GM19463 (cell line): ENCODE results near the gene GPR142.

Source experiments
- ATAC-seq: cut with Tn5 transposase; IDR thresholded peaks from one replicate; pipeline ENCODE4 v1.9.1; 2021; ENCODE audit warnings: mild to moderate bottlenecking, moderate library complexity; ENCODE audit not compliant: unreplicated experiment

GPR142 gene

GRCh38 chr17:74368341-74369081, 1.2 kb downstream of the GPR142 start:
- ATAC-seq = no peak

GRCh38 chr17:74369221-74369620, 1.9 kb downstream of the GPR142 start:
- no peak for ATAC-seq

- no peak for ATAC-seq
Observed at GRCh38 chr17:74369665-74370490, 2.6 kb downstream of the GPR142 start.

GRCh38 chr17:74371653-74372147, 4.4 kb downstream of the GPR142 start:
- no peak for ATAC-seq

GRCh38 chr17:74372426-74372825, 5.1 kb downstream of the GPR142 start:
- ATAC-seq = no peak

GRCh38 chr17:74373838-74374606, 6.7 kb downstream of the GPR142 start:
- no peak for ATAC-seq

- no peak for ATAC-seq
Observed at GRCh38 chr17:74374858-74375257, 7.6 kb downstream of the GPR142 start.

GRCh38 chr17:74379495-74380085, 12.3 kb downstream of the GPR142 start:
- ATAC-seq = peak; percentile 71

- ATAC-seq = no peak
Observed at GRCh38 chr17:74380086-74380958, 13.0 kb downstream of the GPR142 start.

- ATAC-seq = no peak
Observed at GRCh38 chr17:74380959-74381808, 13.9 kb downstream of the GPR142 start.

- no peak for ATAC-seq
Observed at GRCh38 chr17:74383141-74383540, 15.8 kb downstream of the GPR142 start.

GRCh38 chr17:74385201-74385600, 17.9 kb downstream of the GPR142 start:
- ATAC-seq = no peak

GRCh38 chr17:74386386-74386785, 19.1 kb downstream of the GPR142 start:
- ATAC-seq = no peak

- no peak for ATAC-seq
Observed at GRCh38 chr17:74387365-74388218, 20.3 kb downstream of the GPR142 start.

- ATAC-seq = no peak
Observed at GRCh38 chr17:74389084-74389753, 21.9 kb downstream of the GPR142 start.

GRCh38 chr17:74389937-74390679, 22.8 kb downstream of the GPR142 start:
- ATAC-seq = no peak
